CD4-positive, CD25-positive, alpha-beta regulatory T cell (primary cell): ENCODE data around the gene DOCK1. TPM values are rescaled to one million over a fixed set of nuclear protein-coding genes. Genes with fewer than 3 reads are reported as not detected.
A peak's percentile ranks its signal among the peaks of the same experiment; 100 is the strongest.

Experiments used
- ATAC-seq, 2 donors: fragments of 150-1000 bp; cut with Tn5 transposase; one replicate each; pipeline ENCODE4 v1.10.0; 2021; ENCODE audit warnings: low read depth in 2 of 2, moderate number of reproducible peaks in 2 of 2, moderate library complexity in 1 of 2
- DNase-seq, 3 donors: peaks; one replicate each; pipeline versions ENCODE4 v3.0.0 to v3.0.0-alpha.2; 2012 to 2022; ENCODE audit warnings: mixed read lengths in 1 of 3
- H3K27ac ChIP-seq: one replicate; pipeline ENCODE4 v1.7.0; 2013; ENCODE audit warnings: mild to moderate bottlenecking, low read length; ENCODE audit not compliant: insufficient read depth, poor library complexity, severe bottlenecking
- H3K27me3 ChIP-seq: one replicate; pipeline ENCODE4 v1.7.0; 2013; ENCODE audit warnings: low read length; ENCODE audit not compliant: control insufficient read depth, insufficient read depth
- H3K36me3 ChIP-seq: one replicate; pipeline ENCODE4 v1.7.0; 2013; ENCODE audit warnings: mild to moderate bottlenecking, low read length, moderate library complexity; ENCODE audit not compliant: control insufficient read depth, insufficient read depth
- H3K4me1 ChIP-seq: 2 replicates; pipeline ENCODE4 v1.7.0; 2013; ENCODE audit warnings: mild to moderate bottlenecking, low read length; ENCODE audit not compliant: insufficient read depth, control insufficient read depth, poor library complexity, severe bottlenecking
- H3K4me3 ChIP-seq: one replicate; pipeline ENCODE4 v1.7.0; 2013; ENCODE audit warnings: low read depth, mild to moderate bottlenecking, low read length, moderate library complexity
- H3K9me3 ChIP-seq, 2 experiments: 1 replicate in 1 of 2; 2 replicates in 1 of 2; pipeline ENCODE4 v1.7.0; 2013; ENCODE audit warnings: low read length in 2 of 2, mild to moderate bottlenecking in 1 of 2, moderate library complexity in 1 of 2; ENCODE audit not compliant: control insufficient read depth in 2 of 2
- H3K27ac Mint-ChIP-seq, 3 donors: one replicate each; pipeline ENCODE4 v1.8.0; 2020 to 2022; ENCODE audit warnings: mild to moderate bottlenecking in 3 of 3, mixed read lengths in 3 of 3, moderate library complexity in 2 of 3
- H3K27me3 Mint-ChIP-seq: one replicate; pipeline ENCODE4 v1.8.0; 2022; ENCODE audit warnings: mild to moderate bottlenecking, mixed read lengths
- H3K36me3 Mint-ChIP-seq: one replicate; pipeline ENCODE4 v1.8.0; 2020; ENCODE audit warnings: mixed read lengths
- H3K4me1 Mint-ChIP-seq, 4 donors: one replicate each; pipeline ENCODE4 v1.8.0; 2020 to 2022; ENCODE audit warnings: mixed read lengths in 4 of 4, mild to moderate bottlenecking in 1 of 4
- H3K4me3 Mint-ChIP-seq, 4 donors: one replicate each; pipeline ENCODE4 v1.8.0; 2020 to 2022; ENCODE audit warnings: mild to moderate bottlenecking in 4 of 4, mixed read lengths in 4 of 4, moderate library complexity in 3 of 4
- H3K9me3 Mint-ChIP-seq, 7 donors: one replicate each; pipeline ENCODE4 v1.8.0; 2020 to 2022; ENCODE audit warnings: mixed read lengths in 7 of 7, mild to moderate bottlenecking in 3 of 7, moderate library complexity in 2 of 7
- polyA plus RNA-seq, 4 donors: library from polyadenylated mRNA; unstranded; fragments of 300-500 nt; fragmentation: Illumina TruSeq; gene quantifications; one replicate each; pipeline ENCODE4 v1.2.3, GENCODE V29; 2021
- total RNA-seq: library from RNA; stranded (reverse); gene quantifications from one replicate; pipeline ENCODE4 v1.2.3, GENCODE V29; 2022

DOCK1 gene
- total and polyA plus RNA-seq, 5 donors from 2014 or later: 0.20 TPM; not detected in 4

- ATAC-seq: no peak
- Mint-ChIP-seq H3K9me3 (peaks cover 0 to 5% (median 0%) of the 10 kb centered on the region in 7 donors), H3K27me3 (no peaks in the 10 kb centered on the region), H3K27ac (no peak overlapping the region), H3K4me3 (peak overlapping the region in 1 of 4 donors; percentile 38), H3K36me3 (no peaks in the 10 kb centered on the region), H3K4me1 (peaks cover 0 to 4% (median 2%) of the 10 kb centered on the region in 4 donors)
- Histone ChIP-seq H3K4me3 (no peak overlapping the region), H3K9me3 (no peaks in the 10 kb centered on the region), H3K27ac (no peak overlapping the region), H3K27me3 (no peaks in the 10 kb centered on the region), H3K4me1 (no peaks in the 10 kb centered on the region), H3K36me3 (no peaks in the 10 kb centered on the region)
- no peak for DNase-seq
These were observed 54.9 kb downstream of the DOCK1 start for GRCh38 chr10:126959906-126960685.

- H3K9me3 ChIP-seq: no peaks in the 10 kb centered on the region
- no peak for ATAC-seq
- H3K36me3 Mint-ChIP-seq: no peaks in the 10 kb centered on the region
These were observed 58.1 kb downstream of the DOCK1 start for GRCh38 chr10:126963354-126963753.

GRCh38 chr10:126964190-126964589 is 59.0 kb downstream of the DOCK1 start:
- Mint-ChIP-seq H3K36me3 (no peaks in the 10 kb centered on the region), H3K27me3 (no peaks in the 10 kb centered on the region), H3K9me3 (peaks cover 0 to 5% (median 0%) of the 10 kb centered on the region in 7 donors), H3K4me1 (peaks cover 0 to 4% (median 2%) of the 10 kb centered on the region in 4 donors), H3K27ac (no peak overlapping the region), H3K4me3 (no peak overlapping the region)
- Histone ChIP-seq H3K27ac (no peak overlapping the region), H3K4me3 (no peak overlapping the region), H3K9me3 (no peaks in the 10 kb centered on the region), H3K27me3 (no peaks in the 10 kb centered on the region), H3K4me1 (no peaks in the 10 kb centered on the region), H3K36me3 (no peaks in the 10 kb centered on the region)
- no peak for ATAC-seq
- DNase-seq: no peak

More at GRCh38 chr10:126963354-126963753, 58.1 kb downstream of the DOCK1 start:
- H3K27ac ChIP-seq: no peak overlapping the region
- H3K4me3 ChIP-seq: no peak overlapping the region
- no peak for DNase-seq
- Mint-ChIP-seq H3K4me1 (peaks cover 0 to 4% (median 2%) of the 10 kb centered on the region in 4 donors), H3K4me3 (no peak overlapping the region), H3K9me3 (peaks cover 0 to 8% (median 0%) of the 10 kb centered on the region in 7 donors), H3K27me3 (no peaks in the 10 kb centered on the region), H3K27ac (no peak overlapping the region)
- no peaks in the 10 kb centered on the region for H3K27me3 ChIP-seq
- H3K36me3 ChIP-seq: no peaks in the 10 kb centered on the region
- H3K4me1 ChIP-seq: no peaks in the 10 kb centered on the region

- Histone ChIP-seq H3K27me3 (no peaks in the 10 kb centered on the region), H3K9me3 (no peaks in the 10 kb centered on the region), H3K36me3 (no peaks in the 10 kb centered on the region), H3K4me3 (no peak overlapping the region), H3K27ac (no peak overlapping the region), H3K4me1 (no peaks in the 10 kb centered on the region)
- H3K4me1 Mint-ChIP-seq: no peaks in the 10 kb centered on the region
- no peaks in the 10 kb centered on the region for H3K27me3 Mint-ChIP-seq
- no peak for ATAC-seq
- no peak for DNase-seq
- peaks cover 0 to 4% (median 0%) of the 10 kb centered on the region in 7 donors for H3K9me3 Mint-ChIP-seq
- H3K27ac Mint-ChIP-seq: no peak overlapping the region
- no peak overlapping the region for H3K4me3 Mint-ChIP-seq
- H3K36me3 Mint-ChIP-seq: no peaks in the 10 kb centered on the region
These were observed 61.7 kb downstream of the DOCK1 start for GRCh38 chr10:126966938-126967337.

GRCh38 chr10:126969310-126969709 is 64.1 kb downstream of the DOCK1 start:
- Mint-ChIP-seq H3K27ac (no peak overlapping the region), H3K27me3 (no peaks in the 10 kb centered on the region), H3K4me3 (peak overlapping the region in 1 of 4 donors; percentile 38), H3K36me3 (no peaks in the 10 kb centered on the region), H3K4me1 (no peaks in the 10 kb centered on the region), H3K9me3 (peaks cover 0 to 4% (median under 1%) of the 10 kb centered on the region in 7 donors)
- no peaks in the 10 kb centered on the region for H3K9me3 ChIP-seq
- ATAC-seq: no peak
- no peaks in the 10 kb centered on the region for H3K27me3 ChIP-seq
- no peak overlapping the region for H3K27ac ChIP-seq
- no peaks in the 10 kb centered on the region for H3K36me3 ChIP-seq
- DNase-seq: no peak
- H3K4me3 ChIP-seq: no peak overlapping the region
- H3K4me1 ChIP-seq: no peaks in the 10 kb centered on the region

GRCh38 chr10:126972635-126973414 is 67.6 kb downstream of the DOCK1 start:
- no peak for DNase-seq
- H3K4me1 Mint-ChIP-seq: no peaks in the 10 kb centered on the region
- Histone ChIP-seq H3K9me3 (no peaks in the 10 kb centered on the region), H3K27ac (no peak overlapping the region), H3K36me3 (no peaks in the 10 kb centered on the region), H3K4me1 (no peaks in the 10 kb centered on the region), H3K27me3 (no peaks in the 10 kb centered on the region), H3K4me3 (no peak overlapping the region)
- H3K27ac Mint-ChIP-seq: no peak overlapping the region
- no peak overlapping the region for H3K4me3 Mint-ChIP-seq
- no peak for ATAC-seq
- H3K9me3 Mint-ChIP-seq: peaks cover 0 to 3% (median 0%) of the 10 kb centered on the region in 7 donors
- no peaks in the 10 kb centered on the region for H3K27me3 Mint-ChIP-seq
- H3K36me3 Mint-ChIP-seq: no peaks in the 10 kb centered on the region

- H3K27me3 ChIP-seq: no peaks in the 10 kb centered on the region
- no peak overlapping the region for H3K4me3 ChIP-seq
- DNase-seq: no peak
- Mint-ChIP-seq H3K27me3 (no peaks in the 10 kb centered on the region), H3K4me1 (no peaks in the 10 kb centered on the region), H3K9me3 (peaks cover 0 to 3% (median 0%) of the 10 kb centered on the region in 7 donors), H3K27ac (no peak overlapping the region), H3K36me3 (no peaks in the 10 kb centered on the region), H3K4me3 (no peak overlapping the region)
- no peak for ATAC-seq
- H3K36me3 ChIP-seq: no peaks in the 10 kb centered on the region
- H3K4me1 ChIP-seq: no peaks in the 10 kb centered on the region
- H3K9me3 ChIP-seq: no peaks in the 10 kb centered on the region
- H3K27ac ChIP-seq: no peak overlapping the region
These were observed 70.0 kb downstream of the DOCK1 start for GRCh38 chr10:126975221-126975620.
